GM18502 (cell line): ENCODE measurements around the gene PAX2.

Experiments used
- ATAC-seq: cut with Tn5 transposase; IDR thresholded peaks from one replicate; pipeline ENCODE4 v1.9.1; 2021; ENCODE audit warnings: mild to moderate bottlenecking; ENCODE audit not compliant: unreplicated experiment, poor library complexity

PAX2 gene

GRCh38 chr10:100810091-100810834, 64.9 kb downstream of the PAX2 start:
- no peak for ATAC-seq

GRCh38 chr10:100810835-100811116, 65.4 kb downstream of the PAX2 start:
- no peak for ATAC-seq

- ATAC-seq: no peak
Measured at GRCh38 chr10:100811261-100811660, 65.9 kb downstream of the PAX2 start.

GRCh38 chr10:100811752-100812750, 66.7 kb downstream of the PAX2 start:
- ATAC-seq: no peak

- ATAC-seq: no peak
Measured at GRCh38 chr10:100812978-100813377, 67.6 kb downstream of the PAX2 start.

GRCh38 chr10:100814751-100815474, 69.5 kb downstream of the PAX2 start:
- ATAC-seq: no peak

GRCh38 chr10:100816671-100817070, 71.3 kb downstream of the PAX2 start:
- no peak for ATAC-seq

GRCh38 chr10:100817268-100817839, 72.0 kb downstream of the PAX2 start:
- no peak for ATAC-seq

- ATAC-seq: no peak
Measured at GRCh38 chr10:100819424-100819823, 74.0 kb downstream of the PAX2 start.

GRCh38 chr10:100823194-100823593, 77.8 kb downstream of the PAX2 start:
- no peak for ATAC-seq

- no peak for ATAC-seq
Measured at GRCh38 chr10:100824886-100825285, 79.5 kb downstream of the PAX2 start.

GRCh38 chr10:100825325-100825875, 80.0 kb downstream of the PAX2 start:
- ATAC-seq: no peak

GRCh38 chr10:100826031-100826651, 80.8 kb downstream of the PAX2 start:
- no peak for ATAC-seq

- ATAC-seq: no peak
Measured at GRCh38 chr10:100826661-100826982, 81.2 kb downstream of the PAX2 start.

GRCh38 chr10:100826983-100827818, 81.8 kb downstream of the PAX2 start:
- no peak for ATAC-seq

GRCh38 chr10:100827819-100828737, 82.7 kb downstream of the PAX2 start:
- ATAC-seq: no peak

GRCh38 chr10:100828738-100829096, 83.3 kb downstream of the PAX2 start:
- ATAC-seq: no peak
